GM21447 (cell line): ENCODE measurements around the gene WDR41.
"Not testable (repeated sequence)": the region's sequence is repeated elsewhere in the genome, so short reads cannot be mapped to it uniquely, and the experiment has no call there.

Experiments used
- ATAC-seq: cut with Tn5 transposase; IDR thresholded peaks from one replicate; pipeline ENCODE4 v1.9.1; 2021; ENCODE audit not compliant: unreplicated experiment

The WDR41 gene

GRCh38 chr5:77409870-77410621, 82.1 kb downstream of the WDR41 start:
- no peak for ATAC-seq

GRCh38 chr5:77407152-77407551, 85.0 kb downstream of the WDR41 start:
- ATAC-seq: no peak

GRCh38 chr5:77402796-77403195, 89.3 kb downstream of the WDR41 start:
- ATAC-seq: no peak

- ATAC-seq: no peak
These were observed 91.5 kb downstream of the WDR41 start for GRCh38 chr5:77400645-77401044.

GRCh38 chr5:77398896-77399295, 93.2 kb downstream of the WDR41 start:
- no peak for ATAC-seq

- ATAC-seq: no peak
These were observed 93.7 kb downstream of the WDR41 start for GRCh38 chr5:77398458-77398857.

GRCh38 chr5:77397686-77398292, 94.3 kb downstream of the WDR41 start:
- ATAC-seq: no peak

GRCh38 chr5:77396017-77396416, 96.1 kb downstream of the WDR41 start:
- no peak for ATAC-seq

- no peak for ATAC-seq
These were observed 97.9 kb downstream of the WDR41 start for GRCh38 chr5:77394064-77394715.

- no peak for ATAC-seq
These were observed 100.8 kb downstream of the WDR41 start for GRCh38 chr5:77391240-77391765.

- ATAC-seq: no peak
These were observed 101.3 kb downstream of the WDR41 start for GRCh38 chr5:77390795-77391194.

GRCh38 chr5:77390221-77390620, 101.9 kb downstream of the WDR41 start:
- no peak for ATAC-seq

- no peak for ATAC-seq
These were observed 102.4 kb downstream of the WDR41 start for GRCh38 chr5:77389746-77390145.

GRCh38 chr5:77386340-77386739, 105.8 kb downstream of the WDR41 start:
- not testable (repeated sequence) for ATAC-seq

GRCh38 chr5:77383336-77383735, 108.8 kb downstream of the WDR41 start:
- ATAC-seq: not testable (repeated sequence)
